ENCODE data around the gene PRKCSH.

PRKCSH gene

GRCh38 chr19:11410682-11411081, 24.8 kb upstream of the PRKCSH start:
- no peak for DNase-seq (ENCODE audit: low read depth)

DNA sequence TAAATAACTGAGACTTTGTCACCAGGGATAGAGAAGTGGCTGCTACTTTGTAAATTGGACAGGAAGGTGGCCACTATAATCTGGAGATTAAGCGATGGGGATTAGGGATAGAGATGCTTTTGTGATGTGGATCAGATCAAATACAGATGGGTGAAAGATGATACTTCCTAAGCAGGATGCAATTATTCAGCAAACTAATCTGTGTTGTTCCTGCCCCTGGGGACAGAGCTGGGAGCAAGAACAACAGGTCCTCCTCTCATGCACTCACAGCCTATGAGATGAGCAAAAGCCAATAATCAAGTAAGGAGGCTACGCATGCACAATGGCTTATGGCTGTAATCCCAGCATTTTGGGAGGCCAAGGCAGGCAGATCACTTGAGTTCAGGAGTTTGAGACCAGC, 20.9 kb upstream of the PRKCSH start:
- TF ChIP-seq CTCF (IDR thresholded peaks at IDR 0.05; ENCODE audit: control insufficient read depth, insufficient read depth, low read depth, low read length, missing control alignments): no peak
- H3K4me3 ChIP-seq (ENCODE audit: control insufficient read depth, low read depth, low read length): no peak overlapping the region
- no peak for DNase-seq (ENCODE audit: low read depth)

More at GRCh38 chr19:11410682-11411081, 24.8 kb upstream of the PRKCSH start:
- TF ChIP-seq CTCF (IDR thresholded peaks at IDR 0.05; ENCODE audit: control insufficient read depth, insufficient read depth, low read depth, low read length, missing control alignments): no peak
- H3K4me3 ChIP-seq (ENCODE audit: control insufficient read depth, low read depth, low read length): no peak overlapping the region

GRCh38 chr19:11416346-11417052, 18.9 kb upstream of the PRKCSH start:
- no peak overlapping the region for H3K4me3 ChIP-seq (ENCODE audit: control insufficient read depth, low read depth, low read length)
- TF ChIP-seq CTCF (IDR thresholded peaks at IDR 0.05; ENCODE audit: control insufficient read depth, insufficient read depth, low read depth, low read length, missing control alignments): no peak
- no peak for DNase-seq (ENCODE audit: low read depth)

GRCh38 chr19:11418094-11418548, 17.3 kb upstream of the PRKCSH start:
- DNase-seq (ENCODE audit: low read depth): no peak
- TF ChIP-seq CTCF (IDR thresholded peaks at IDR 0.05; ENCODE audit: control insufficient read depth, insufficient read depth, low read depth, low read length, missing control alignments): no peak
- H3K4me3 ChIP-seq (ENCODE audit: control insufficient read depth, low read depth, low read length): no peak overlapping the region

- peak within 1 kb of the TSS; percentile 21 for H3K4me3 ChIP-seq (ENCODE audit: control insufficient read depth, low read depth, low read length)
- no peak for TF ChIP-seq CTCF (IDR thresholded peaks at IDR 0.05; ENCODE audit: control insufficient read depth, insufficient read depth, low read depth, low read length, missing control alignments)
- no peak for DNase-seq (ENCODE audit: low read depth)
Observed at GRCh38 chr19:11418549-11419506, 16.6 kb upstream of the PRKCSH start, which contains the start of gene RGL3. Gene RGL3 (minus strand): TSS chr19:11419314. CDS start chr19:11419278, 36 bp downstream.
